ENCODE measurements around the gene TGM2.

DNA sequence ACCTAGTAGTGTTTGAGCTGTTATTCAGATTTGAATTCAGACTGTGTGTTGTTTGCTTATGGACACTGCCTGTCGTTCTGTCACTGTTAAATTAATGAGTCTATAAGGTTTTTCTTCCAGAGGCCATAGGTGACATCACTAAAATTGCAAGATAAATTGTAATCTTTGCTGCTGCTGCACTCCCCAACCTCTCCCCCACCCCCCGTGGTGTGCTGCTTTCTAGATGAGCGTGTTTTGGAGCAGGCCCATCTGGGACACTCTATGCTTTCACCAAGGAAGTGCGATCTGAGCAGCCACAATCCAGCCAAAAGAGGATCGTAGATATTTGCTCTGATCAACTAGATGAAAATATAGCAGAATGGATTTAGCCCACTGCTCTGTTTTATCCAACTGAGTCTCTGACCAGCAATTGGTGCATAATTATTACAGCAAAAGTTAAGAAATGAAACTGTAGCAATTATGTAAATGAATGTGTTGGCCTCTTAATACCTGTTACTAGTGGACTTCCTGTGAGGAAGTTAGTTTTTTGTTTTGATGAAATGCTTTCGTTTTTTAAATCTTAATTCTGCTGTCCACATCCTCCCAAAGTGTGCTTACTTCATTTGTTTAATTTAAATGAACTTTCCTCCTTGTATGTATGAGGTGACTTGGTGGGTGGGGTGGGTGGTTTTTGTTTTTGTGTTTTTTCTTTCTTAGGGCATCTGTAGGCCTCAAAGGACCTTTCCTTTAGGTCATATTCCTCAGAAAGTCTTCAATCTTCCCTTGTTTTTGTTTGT, 73.4 kb downstream of the TGM2 start:
- TF ChIP-seq, protein P1, sequence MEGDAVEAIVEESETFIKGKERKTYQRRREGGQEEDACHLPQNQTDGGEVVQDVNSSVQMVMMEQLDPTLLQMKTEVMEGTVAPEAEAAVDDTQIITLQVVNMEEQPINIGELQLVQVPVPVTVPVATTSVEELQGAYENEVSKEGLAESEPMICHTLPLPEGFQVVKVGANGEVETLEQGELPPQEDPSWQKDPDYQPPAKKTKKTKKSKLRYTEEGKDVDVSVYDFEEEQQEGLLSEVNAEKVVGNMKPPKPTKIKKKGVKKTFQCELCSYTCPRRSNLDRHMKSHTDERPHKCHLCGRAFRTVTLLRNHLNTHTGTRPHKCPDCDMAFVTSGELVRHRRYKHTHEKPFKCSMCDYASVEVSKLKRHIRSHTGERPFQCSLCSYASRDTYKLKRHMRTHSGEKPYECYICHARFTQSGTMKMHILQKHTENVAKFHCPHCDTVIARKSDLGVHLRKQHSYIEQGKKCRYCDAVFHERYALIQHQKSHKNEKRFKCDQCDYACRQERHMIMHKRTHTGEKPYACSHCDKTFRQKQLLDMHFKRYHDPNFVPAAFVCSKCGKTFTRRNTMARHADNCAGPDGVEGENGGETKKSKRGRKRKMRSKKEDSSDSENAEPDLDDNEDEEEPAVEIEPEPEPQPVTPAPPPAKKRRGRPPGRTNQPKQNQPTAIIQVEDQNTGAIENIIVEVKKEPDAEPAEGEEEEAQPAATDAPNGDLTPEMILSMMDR (IDR thresholded peaks at IDR 0.05) = no peak
- TF ChIP-seq POLR2A (IDR thresholded peaks at IDR 0.05) = no peak
